ENCODE measurements around the gene SPON1.

The SPON1 gene

GRCh38 chr11:14117632-14118031, 155.1 kb downstream of the SPON1 start:
- Histone ChIP-seq H3K27me3 (ENCODE audit: control insufficient read depth, insufficient read depth, low read length) (no peaks in the 10 kb centered on the region), H3K36me3 (ENCODE audit: control insufficient read depth, insufficient read depth, low read length) (no peaks in the 10 kb centered on the region), H3K9me3 (ENCODE audit: control insufficient read depth, insufficient read depth, low read length) (no peaks in the 10 kb centered on the region), H3K4me1 (ENCODE audit: control insufficient read depth, insufficient read depth, low read length) (no peaks in the 10 kb centered on the region), H3K4me3 (ENCODE audit: low read depth, low read length) (no peak overlapping the region), H3K9ac (ENCODE audit: low read depth, low read length) (no peak overlapping the region)

- Histone ChIP-seq H3K4me1 (ENCODE audit: control insufficient read depth, insufficient read depth, low read length) (no peaks in the 10 kb centered on the region), H3K27me3 (ENCODE audit: control insufficient read depth, insufficient read depth, low read length) (no peaks in the 10 kb centered on the region), H3K36me3 (ENCODE audit: control insufficient read depth, insufficient read depth, low read length) (no peaks in the 10 kb centered on the region), H3K4me3 (ENCODE audit: low read depth, low read length) (no peak overlapping the region), H3K9ac (ENCODE audit: low read depth, low read length) (no peak overlapping the region), H3K9me3 (ENCODE audit: control insufficient read depth, insufficient read depth, low read length) (no peaks in the 10 kb centered on the region)
Observed at GRCh38 chr11:14118072-14118471, 155.5 kb downstream of the SPON1 start.

GRCh38 chr11:14119357-14119756, 156.8 kb downstream of the SPON1 start:
- H3K9ac ChIP-seq (ENCODE audit: low read depth, low read length) = no peak overlapping the region
- H3K4me1 ChIP-seq (ENCODE audit: control insufficient read depth, insufficient read depth, low read length) = no peaks in the 10 kb centered on the region
- H3K4me3 ChIP-seq (ENCODE audit: low read depth, low read length) = no peak overlapping the region
- no peaks in the 10 kb centered on the region for H3K9me3 ChIP-seq (ENCODE audit: control insufficient read depth, insufficient read depth, low read length)
- no peaks in the 10 kb centered on the region for H3K27me3 ChIP-seq (ENCODE audit: control insufficient read depth, insufficient read depth, low read length)
- no peaks in the 10 kb centered on the region for H3K36me3 ChIP-seq (ENCODE audit: control insufficient read depth, insufficient read depth, low read length)

- H3K9me3 ChIP-seq (ENCODE audit: control insufficient read depth, insufficient read depth, low read length) = peaks cover 3% of the 10 kb centered on the region
- H3K4me1 ChIP-seq (ENCODE audit: control insufficient read depth, insufficient read depth, low read length) = no peaks in the 10 kb centered on the region
- H3K4me3 ChIP-seq (ENCODE audit: low read depth, low read length) = no peak overlapping the region
- no peak overlapping the region for H3K9ac ChIP-seq (ENCODE audit: low read depth, low read length)
- H3K27me3 ChIP-seq (ENCODE audit: control insufficient read depth, insufficient read depth, low read length) = no peaks in the 10 kb centered on the region
- H3K36me3 ChIP-seq (ENCODE audit: control insufficient read depth, insufficient read depth, low read length) = no peaks in the 10 kb centered on the region
Observed at GRCh38 chr11:14124350-14124749, 161.8 kb downstream of the SPON1 start.

GRCh38 chr11:14124886-14125285, 162.4 kb downstream of the SPON1 start:
- Histone ChIP-seq H3K4me1 (ENCODE audit: control insufficient read depth, insufficient read depth, low read length) (no peaks in the 10 kb centered on the region), H3K9ac (ENCODE audit: low read depth, low read length) (no peak overlapping the region), H3K9me3 (ENCODE audit: control insufficient read depth, insufficient read depth, low read length) (peaks cover 3% of the 10 kb centered on the region), H3K4me3 (ENCODE audit: low read depth, low read length) (no peak overlapping the region), H3K36me3 (ENCODE audit: control insufficient read depth, insufficient read depth, low read length) (no peaks in the 10 kb centered on the region), H3K27me3 (ENCODE audit: control insufficient read depth, insufficient read depth, low read length) (no peaks in the 10 kb centered on the region)

GRCh38 chr11:14125529-14125928, 163.0 kb downstream of the SPON1 start:
- no peaks in the 10 kb centered on the region for H3K36me3 ChIP-seq (ENCODE audit: control insufficient read depth, insufficient read depth, low read length)
- H3K9me3 ChIP-seq (ENCODE audit: control insufficient read depth, insufficient read depth, low read length) = peaks cover 3% of the 10 kb centered on the region
- no peak overlapping the region for H3K4me3 ChIP-seq (ENCODE audit: low read depth, low read length)
- no peaks in the 10 kb centered on the region for H3K4me1 ChIP-seq (ENCODE audit: control insufficient read depth, insufficient read depth, low read length)
- H3K9ac ChIP-seq (ENCODE audit: low read depth, low read length) = no peak overlapping the region
- no peaks in the 10 kb centered on the region for H3K27me3 ChIP-seq (ENCODE audit: control insufficient read depth, insufficient read depth, low read length)

- Histone ChIP-seq H3K4me3 (ENCODE audit: low read depth, low read length) (no peak overlapping the region), H3K4me1 (ENCODE audit: control insufficient read depth, insufficient read depth, low read length) (no peaks in the 10 kb centered on the region), H3K27me3 (ENCODE audit: control insufficient read depth, insufficient read depth, low read length) (no peaks in the 10 kb centered on the region)
Observed at GRCh38 chr11:14127679-14128078, 165.2 kb downstream of the SPON1 start.

GRCh38 chr11:14132312-14132711, 169.8 kb downstream of the SPON1 start:
- Histone ChIP-seq H3K4me1 (ENCODE audit: control insufficient read depth, insufficient read depth, low read length) (no peaks in the 10 kb centered on the region), H3K27me3 (ENCODE audit: control insufficient read depth, insufficient read depth, low read length) (no peaks in the 10 kb centered on the region), H3K4me3 (ENCODE audit: low read depth, low read length) (no peak overlapping the region), H3K36me3 (ENCODE audit: control insufficient read depth, insufficient read depth, low read length) (no peaks in the 10 kb centered on the region), H3K9ac (ENCODE audit: low read depth, low read length) (no peak overlapping the region), H3K9me3 (ENCODE audit: control insufficient read depth, insufficient read depth, low read length) (peaks cover 3% of the 10 kb centered on the region)

More at GRCh38 chr11:14127679-14128078, 165.2 kb downstream of the SPON1 start:
- H3K36me3 ChIP-seq (ENCODE audit: control insufficient read depth, insufficient read depth, low read length) = no peaks in the 10 kb centered on the region
- H3K9ac ChIP-seq (ENCODE audit: low read depth, low read length) = no peak overlapping the region
- peaks cover 3% of the 10 kb centered on the region for H3K9me3 ChIP-seq (ENCODE audit: control insufficient read depth, insufficient read depth, low read length)

GRCh38 chr11:14133381-14133780, 170.9 kb downstream of the SPON1 start:
- H3K27me3 ChIP-seq (ENCODE audit: control insufficient read depth, insufficient read depth, low read length) = no peaks in the 10 kb centered on the region
- no peaks in the 10 kb centered on the region for H3K36me3 ChIP-seq (ENCODE audit: control insufficient read depth, insufficient read depth, low read length)
- no peak overlapping the region for H3K9ac ChIP-seq (ENCODE audit: low read depth, low read length)
- no peaks in the 10 kb centered on the region for H3K4me1 ChIP-seq (ENCODE audit: control insufficient read depth, insufficient read depth, low read length)
- no peak overlapping the region for H3K4me3 ChIP-seq (ENCODE audit: low read depth, low read length)
- no peaks in the 10 kb centered on the region for H3K9me3 ChIP-seq (ENCODE audit: control insufficient read depth, insufficient read depth, low read length)

- Histone ChIP-seq H3K4me1 (ENCODE audit: control insufficient read depth, insufficient read depth, low read length) (no peaks in the 10 kb centered on the region), H3K4me3 (ENCODE audit: low read depth, low read length) (no peak overlapping the region), H3K27me3 (ENCODE audit: control insufficient read depth, insufficient read depth, low read length) (no peaks in the 10 kb centered on the region), H3K9ac (ENCODE audit: low read depth, low read length) (no peak overlapping the region), H3K9me3 (ENCODE audit: control insufficient read depth, insufficient read depth, low read length) (no peaks in the 10 kb centered on the region), H3K36me3 (ENCODE audit: control insufficient read depth, insufficient read depth, low read length) (no peaks in the 10 kb centered on the region)
Observed at GRCh38 chr11:14136561-14136960, 174.0 kb downstream of the SPON1 start.

- no peak overlapping the region for H3K9ac ChIP-seq (ENCODE audit: low read depth, low read length)
- H3K27me3 ChIP-seq (ENCODE audit: control insufficient read depth, insufficient read depth, low read length) = no peaks in the 10 kb centered on the region
- no peak overlapping the region for H3K4me3 ChIP-seq (ENCODE audit: low read depth, low read length)
- H3K4me1 ChIP-seq (ENCODE audit: control insufficient read depth, insufficient read depth, low read length) = no peaks in the 10 kb centered on the region
- H3K9me3 ChIP-seq (ENCODE audit: control insufficient read depth, insufficient read depth, low read length) = no peaks in the 10 kb centered on the region
- H3K36me3 ChIP-seq (ENCODE audit: control insufficient read depth, insufficient read depth, low read length) = no peaks in the 10 kb centered on the region
Observed at GRCh38 chr11:14137284-14137683, 174.8 kb downstream of the SPON1 start.

- H3K9ac ChIP-seq (ENCODE audit: low read depth, low read length) = no peak overlapping the region
- H3K9me3 ChIP-seq (ENCODE audit: control insufficient read depth, insufficient read depth, low read length) = no peaks in the 10 kb centered on the region
- H3K4me1 ChIP-seq (ENCODE audit: control insufficient read depth, insufficient read depth, low read length) = no peaks in the 10 kb centered on the region
- no peak overlapping the region for H3K4me3 ChIP-seq (ENCODE audit: low read depth, low read length)
- no peaks in the 10 kb centered on the region for H3K36me3 ChIP-seq (ENCODE audit: control insufficient read depth, insufficient read depth, low read length)
- no peaks in the 10 kb centered on the region for H3K27me3 ChIP-seq (ENCODE audit: control insufficient read depth, insufficient read depth, low read length)
Observed at GRCh38 chr11:14140991-14141390, 178.5 kb downstream of the SPON1 start.

GRCh38 chr11:14141676-14142075, 179.2 kb downstream of the SPON1 start:
- Histone ChIP-seq H3K36me3 (ENCODE audit: control insufficient read depth, insufficient read depth, low read length) (no peaks in the 10 kb centered on the region), H3K9me3 (ENCODE audit: control insufficient read depth, insufficient read depth, low read length) (no peaks in the 10 kb centered on the region), H3K27me3 (ENCODE audit: control insufficient read depth, insufficient read depth, low read length) (no peaks in the 10 kb centered on the region), H3K4me3 (ENCODE audit: low read depth, low read length) (no peak overlapping the region), H3K9ac (ENCODE audit: low read depth, low read length) (no peak overlapping the region), H3K4me1 (ENCODE audit: control insufficient read depth, insufficient read depth, low read length) (no peaks in the 10 kb centered on the region)
